Stomach (tissue), 9 donors: Measurements from ENCODE around the gene KIAA0232. TPM values are rescaled to one million over a fixed set of nuclear protein-coding genes. Genes with fewer than 3 reads are reported as not detected.
A peak's percentile ranks its signal among the peaks of the same experiment; 100 is the strongest.

Experiments
- DNase-seq, 2 donors: peaks; one replicate each; pipeline versions ENCODE4 v3.0.0 to v3.0.0-alpha.2; 2013 to 2019
- H3K27ac ChIP-seq, 5 donors: fragments of 200-600 bp in 4 of 5; sonication (generic) in 4 of 5; one replicate each; pipeline ENCODE4 v1.5.1; 2013 to 2019; ENCODE audit warnings: mild to moderate bottlenecking in 1 of 5, moderate library complexity in 1 of 5
- H3K27me3 ChIP-seq, 3 donors: fragments of 200-600 bp; sonication (generic); one replicate each; pipeline ENCODE4 v1.5.1; 2017 to 2019; ENCODE audit warnings: mixed run types in 1 of 3
- H3K36me3 ChIP-seq, 4 donors: fragments of 200-600 bp; sonication (generic); 1 replicate in 3 of 4; 2 replicates in 1 of 4; pipeline ENCODE4 v1.5.1; 2016 to 2019
- H3K4me1 ChIP-seq, 4 donors: fragments of 200-600 bp; sonication (generic); one replicate each; pipeline ENCODE4 v1.5.1; 2016 to 2019
- H3K4me3 ChIP-seq, 4 donors: fragments of 200-600 bp; sonication (generic) in 3 of 4; one replicate each; pipeline ENCODE4 v1.5.1; 2016 to 2019; ENCODE audit warnings: mild to moderate bottlenecking in 1 of 4
- H3K9me3 ChIP-seq, 4 donors: fragments of 200-600 bp; sonication (generic); one replicate each; pipeline ENCODE4 v1.5.1; 2016 to 2019
- EP300 ChIP-seq: sonication (generic); formaldehyde crosslinking; IDR thresholded peaks from one replicate; pipeline ENCODE4 v1.6.1; 2017; ENCODE audit warnings: antibody characterized with exemption
- POLR2A ChIP-seq, 4 donors: fragments of 450-650 bp; IDR thresholded peaks; one replicate each; pipeline ENCODE4 v1.6.1; 2016; ENCODE audit warnings: antibody characterized with exemption in 4 of 4, control low read depth in 2 of 4, mild to moderate bottlenecking in 1 of 4, moderate library complexity in 1 of 4
- POLR2AphosphoS5 ChIP-seq, 3 donors: sonication (generic); formaldehyde crosslinking; IDR thresholded peaks; one replicate each; pipeline ENCODE4 v1.6.1; 2016; ENCODE audit warnings: antibody characterized with exemption in 3 of 3
- WGBS, 5 donors: extraction: QIAGEN DNeasy Blood & Tissue Kit in 3 of 5; methylation state at CpG; one replicate each; pipeline versions ENCODE4 v1.1.5 to v1.1.7; 2013 to 2018; 5-methylcytosine and 5-hydroxymethylcytosine counted together
- intact Hi-C: fragments of 100-400 bp; cut with DNase I; formaldehyde crosslinking; loops from one replicate; pipeline ENCODE4 v1.15.1; 2023; ENCODE audit warnings: low total_unique reads
- polyA plus RNA-seq, 3 donors: library from polyadenylated mRNA; stranded (reverse); fragments of 200-250 nt; gene quantifications; one replicate each; pipeline ENCODE4 v1.2.3, GENCODE V29; 2013
- total RNA-seq, 5 donors: library from RNA; depleted of rRNA; stranded (reverse); fragments of >200 nt; gene quantifications; one replicate each; pipeline versions ENCODE4 v1.1.0 to v1.2.3, GENCODE V29; 2014 to 2016
- TF ChIP-seq, protein P1 (sequence below), 7 experiments: fragments of 450-650 bp in 4 of 7; fragments of 200-600 bp in 3 of 7; sonication (generic) in 3 of 7; IDR thresholded peaks; one replicate each; pipeline ENCODE4 v1.5.1; 2016 to 2019; ENCODE audit warnings: antibody characterized with exemption in 7 of 7, control low read depth in 2 of 7, mild to moderate bottlenecking in 1 of 7
- donor health status: healthy with polysubstance abuse.
- donor health status: Bipolar disorder and iron deficiency.
- donor health status: healthy.

Gene KIAA0232
- total and polyA plus RNA-seq, 8 donors: 5.1 to 48.1 (median 9.9) TPM

GRCh38 chr4:6873291-6873690, 90.8 kb downstream of the KIAA0232 start:
- Histone ChIP-seq H3K27ac (no peak overlapping the region), H3K4me1 (peaks cover 0 to 16% (median 3%) of the 10 kb centered on the region in 4 donors), H3K4me3 (no peak overlapping the region), H3K36me3 (peaks cover 46 to 97% (median 88%) of the 10 kb centered on the region in 4 donors), H3K27me3 (no peaks in the 10 kb centered on the region), H3K9me3 (no peaks in the 10 kb centered on the region)
- intact Hi-C loops: no loop called here
- TF ChIP-seq EP300: no peak
- TF ChIP-seq POLR2AphosphoS5 (IDR thresholded peaks at IDR 0.05): no peak
- no peak for TF ChIP-seq POLR2A (IDR thresholded peaks at IDR 0.05)
- TF ChIP-seq, protein P1, sequence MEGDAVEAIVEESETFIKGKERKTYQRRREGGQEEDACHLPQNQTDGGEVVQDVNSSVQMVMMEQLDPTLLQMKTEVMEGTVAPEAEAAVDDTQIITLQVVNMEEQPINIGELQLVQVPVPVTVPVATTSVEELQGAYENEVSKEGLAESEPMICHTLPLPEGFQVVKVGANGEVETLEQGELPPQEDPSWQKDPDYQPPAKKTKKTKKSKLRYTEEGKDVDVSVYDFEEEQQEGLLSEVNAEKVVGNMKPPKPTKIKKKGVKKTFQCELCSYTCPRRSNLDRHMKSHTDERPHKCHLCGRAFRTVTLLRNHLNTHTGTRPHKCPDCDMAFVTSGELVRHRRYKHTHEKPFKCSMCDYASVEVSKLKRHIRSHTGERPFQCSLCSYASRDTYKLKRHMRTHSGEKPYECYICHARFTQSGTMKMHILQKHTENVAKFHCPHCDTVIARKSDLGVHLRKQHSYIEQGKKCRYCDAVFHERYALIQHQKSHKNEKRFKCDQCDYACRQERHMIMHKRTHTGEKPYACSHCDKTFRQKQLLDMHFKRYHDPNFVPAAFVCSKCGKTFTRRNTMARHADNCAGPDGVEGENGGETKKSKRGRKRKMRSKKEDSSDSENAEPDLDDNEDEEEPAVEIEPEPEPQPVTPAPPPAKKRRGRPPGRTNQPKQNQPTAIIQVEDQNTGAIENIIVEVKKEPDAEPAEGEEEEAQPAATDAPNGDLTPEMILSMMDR (IDR thresholded peaks at IDR 0.05): no peak
- DNase-seq: no peak

DNA sequence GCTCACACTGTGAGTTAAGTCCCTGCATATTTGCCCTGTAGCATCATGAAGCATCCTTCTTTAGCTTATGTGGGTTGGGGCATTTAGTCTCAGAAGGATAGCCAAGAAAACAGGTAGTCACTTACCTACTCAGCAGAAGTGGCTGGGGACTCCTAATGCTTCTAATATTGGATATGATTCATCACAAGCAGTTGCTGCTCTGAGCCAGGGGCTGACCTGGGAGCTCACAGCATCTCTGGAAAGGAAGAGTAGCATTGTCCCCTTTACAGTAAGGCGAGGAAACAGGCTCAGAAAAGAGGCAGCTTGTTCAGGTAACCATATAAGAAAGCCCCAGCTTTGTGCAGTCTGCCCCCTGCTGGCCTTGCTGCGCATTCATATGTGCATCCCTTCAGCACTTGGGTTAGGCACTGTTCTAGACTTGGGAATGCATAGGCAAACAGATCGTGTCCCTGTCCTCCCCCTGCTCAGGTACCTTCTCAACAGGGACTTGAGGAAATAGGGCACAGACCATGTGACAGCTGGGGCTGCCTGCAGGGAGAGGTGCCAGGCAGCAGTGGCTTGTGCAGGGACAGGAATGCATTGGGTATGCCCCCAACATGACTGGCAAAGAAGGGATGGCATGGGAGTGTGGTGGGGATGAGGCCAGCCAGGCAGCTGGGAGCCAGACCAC, 91.4 kb downstream of the KIAA0232 start:
- peak; percentile 82 to 87 for DNase-seq
- Histone ChIP-seq H3K4me3 (no peak overlapping the region), H3K4me1 (peaks cover 0 to 16% (median 3%) of the 10 kb centered on the region in 4 donors), H3K27ac (no peak overlapping the region), H3K9me3 (no peaks in the 10 kb centered on the region), H3K27me3 (no peaks in the 10 kb centered on the region), H3K36me3 (peaks cover 52 to 97% (median 89%) of the 10 kb centered on the region in 4 donors)
- no peak for TF ChIP-seq POLR2AphosphoS5 (IDR thresholded peaks at IDR 0.05)
- TF ChIP-seq, protein P1 (IDR thresholded peaks at IDR 0.05): peak in 5 of 7 experiments; percentile 61 to 85 (median 83)
- TF ChIP-seq POLR2A (IDR thresholded peaks at IDR 0.05): no peak
- intact Hi-C loops: no loop called here
- WGBS, 5 donors: 31 to 51% (median 43%) methylated on average over 3 of the region's 3 CpGs

DNA sequence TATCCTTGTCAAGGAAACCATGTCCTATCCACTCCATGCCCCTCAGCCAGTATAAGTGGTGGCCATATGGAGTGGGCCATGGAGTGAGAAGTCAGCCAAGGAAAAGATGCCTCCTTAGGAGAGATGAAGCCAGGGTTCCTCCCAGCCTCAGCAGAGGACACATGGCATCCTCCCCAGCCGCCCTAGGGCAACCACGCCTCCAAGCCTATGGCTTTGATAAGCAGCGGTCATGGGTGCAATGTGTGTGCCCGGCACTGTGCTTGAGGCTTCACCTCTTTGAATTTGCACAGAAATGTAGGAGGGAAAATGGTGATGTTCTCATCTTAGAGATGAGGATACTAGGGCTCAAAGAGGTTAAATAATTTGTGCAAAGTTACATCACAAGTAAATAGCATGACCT, 92.5 kb downstream of the KIAA0232 start:
- no peak for DNase-seq
- intact Hi-C loops: loop anchor here (5.0 kb wide), 1 partner anchor 153 kb away; no protein-coding TSS in a partner anchor
- Histone ChIP-seq H3K27me3 (no peaks in the 10 kb centered on the region), H3K27ac (no peak overlapping the region), H3K4me3 (no peak overlapping the region), H3K9me3 (no peaks in the 10 kb centered on the region), H3K4me1 (peaks cover 0 to 16% (median 3%) of the 10 kb centered on the region in 4 donors), H3K36me3 (peaks cover 59 to 95% (median 92%) of the 10 kb centered on the region in 4 donors)
- WGBS, 5 donors: 80 to 94% (median 85%) methylated on average over 4 of the region's 4 CpGs
- TF ChIP-seq, protein P1 (IDR thresholded peaks at IDR 0.05): no peak
- TF ChIP-seq EP300: no peak
- no peak for TF ChIP-seq POLR2A (IDR thresholded peaks at IDR 0.05)
- no peak for TF ChIP-seq POLR2AphosphoS5 (IDR thresholded peaks at IDR 0.05)

DNA sequence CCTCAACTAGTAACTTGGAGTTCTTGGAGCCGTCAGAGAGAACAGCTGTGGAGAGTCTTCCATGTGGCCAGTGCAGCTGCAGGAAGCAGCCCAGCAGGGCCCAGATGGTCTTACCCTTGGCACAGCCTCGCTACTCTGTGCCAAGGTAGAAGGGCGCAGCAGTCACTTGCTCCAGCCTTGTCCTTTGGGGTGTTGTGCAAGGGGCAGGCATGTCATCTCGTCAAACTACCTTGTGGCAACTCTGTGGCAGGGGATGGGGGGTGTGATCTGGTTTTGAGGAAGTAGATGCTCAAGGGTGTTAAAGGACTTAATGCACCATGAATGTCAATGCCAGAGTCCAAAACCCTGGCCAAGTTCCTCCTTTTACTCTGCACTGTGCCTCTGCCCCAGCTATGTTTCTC, 92.9 kb downstream of the KIAA0232 start:
- DNase-seq: peak in 1 of 2 donors; percentile 36
- Histone ChIP-seq H3K4me1 (peaks cover 0 to 16% (median 3%) of the 10 kb centered on the region in 4 donors), H3K4me3 (no peak overlapping the region), H3K27me3 (no peaks in the 10 kb centered on the region), H3K9me3 (no peaks in the 10 kb centered on the region), H3K27ac (no peak overlapping the region), H3K36me3 (peaks cover 60 to 96% (median 92%) of the 10 kb centered on the region in 4 donors)
- intact Hi-C loops: loop anchor here (5.0 kb wide), 1 partner anchor 153 kb away; no protein-coding TSS in a partner anchor
- no peak for TF ChIP-seq POLR2A (IDR thresholded peaks at IDR 0.05)
- no peak for TF ChIP-seq EP300
- no peak for TF ChIP-seq POLR2AphosphoS5 (IDR thresholded peaks at IDR 0.05)
- TF ChIP-seq, protein P1 (IDR thresholded peaks at IDR 0.05): no peak
- WGBS, 5 donors: 60 to 79% (median 73%) methylated on average over 3 to 4 of the region's 4 CpGs
